GM18951 (cell line): ENCODE data around the gene MYL1.

Source experiments
- POLR2A ChIP-seq: IDR thresholded peaks from 4 replicates; pipeline ENCODE4 v1.6.1; 2011; ENCODE audit warnings: mild to moderate bottlenecking; ENCODE audit not compliant: insufficient read length, insufficient read depth; ENCODE audit errors: extremely low read depth
- in situ Hi-C: fragments of 300-500 bp; cut with MboI; formaldehyde crosslinking; loops from one replicate; pipeline ENCODE4 v1.12.0; 2022; ENCODE audit warnings: low sequenced_read_pairs, mixed read lengths, inconsistent platforms; ENCODE audit not compliant: unreplicated experiment

Gene MYL1

GRCh38 chr2:210315015-210315788 is at the start of gene MYL1:
Gene MYL1, minus strand, starts transcription at chr2:210315174. Its CDS starts 132 bp downstream, at chr2:210315042.
- in situ Hi-C loops = no loop called here
- no peak for TF ChIP-seq POLR2A

GRCh38 chr2:210363876-210364275 is 48.9 kb upstream of the MYL1 start:
- in situ Hi-C loops = no loop called here
- no peak for TF ChIP-seq POLR2A

- in situ Hi-C loops = no loop called here
- TF ChIP-seq POLR2A = no peak
Observed at GRCh38 chr2:210363261-210363660, 48.3 kb upstream of the MYL1 start.

GRCh38 chr2:210360412-210360811 is 45.4 kb upstream of the MYL1 start:
- no peak for TF ChIP-seq POLR2A
- in situ Hi-C loops = no loop called here

- in situ Hi-C loops = no loop called here
- TF ChIP-seq POLR2A = no peak
Observed at GRCh38 chr2:210356944-210357343, 42.0 kb upstream of the MYL1 start.

GRCh38 chr2:210337159-210337558 is 22.2 kb upstream of the MYL1 start:
- in situ Hi-C loops = no loop called here
- no peak for TF ChIP-seq POLR2A

- TF ChIP-seq POLR2A = no peak
- in situ Hi-C loops = no loop called here
Observed at GRCh38 chr2:210324906-210325305, 9.9 kb upstream of the MYL1 start.

- TF ChIP-seq POLR2A = no peak
- in situ Hi-C loops = no loop called here
Observed at GRCh38 chr2:210324458-210324857, 9.5 kb upstream of the MYL1 start.

- in situ Hi-C loops = no loop called here
- TF ChIP-seq POLR2A = no peak
Observed at GRCh38 chr2:210323003-210323402, 8.0 kb upstream of the MYL1 start.

- TF ChIP-seq POLR2A = no peak
- in situ Hi-C loops = no loop called here
Observed at GRCh38 chr2:210318891-210319290, 3.9 kb upstream of the MYL1 start.

- no peak for TF ChIP-seq POLR2A
- in situ Hi-C loops = no loop called here
Observed at GRCh38 chr2:210318486-210318885, 3.5 kb upstream of the MYL1 start.

- no peak for TF ChIP-seq POLR2A
- in situ Hi-C loops = no loop called here
Observed at GRCh38 chr2:210310550-210310949, 4.4 kb downstream of the MYL1 start.

- in situ Hi-C loops = no loop called here
Observed at GRCh38 chr2:210309548-210310233, 5.3 kb downstream of the MYL1 start.

GRCh38 chr2:210303498-210303897 is 11.5 kb downstream of the MYL1 start:
- in situ Hi-C loops = no loop called here

More at GRCh38 chr2:210309548-210310233, 5.3 kb downstream of the MYL1 start:
- no peak for TF ChIP-seq POLR2A

More at GRCh38 chr2:210303498-210303897, 11.5 kb downstream of the MYL1 start:
- TF ChIP-seq POLR2A = no peak
